HG03159 (cell line): ENCODE results near the gene CCDC152.

Experiments used
- ATAC-seq: cut with Tn5 transposase; IDR thresholded peaks from one replicate; pipeline ENCODE4 v1.9.1; 2021; ENCODE audit warnings: mild to moderate bottlenecking, moderate library complexity; ENCODE audit not compliant: unreplicated experiment

CCDC152 gene

GRCh38 chr5:42779083-42779482 lies 22.5 kb downstream of the CCDC152 start:
- ATAC-seq = peak; percentile 74

- ATAC-seq = no peak
Observed at GRCh38 chr5:42781584-42781983, 25.0 kb downstream of the CCDC152 start.

DNA sequence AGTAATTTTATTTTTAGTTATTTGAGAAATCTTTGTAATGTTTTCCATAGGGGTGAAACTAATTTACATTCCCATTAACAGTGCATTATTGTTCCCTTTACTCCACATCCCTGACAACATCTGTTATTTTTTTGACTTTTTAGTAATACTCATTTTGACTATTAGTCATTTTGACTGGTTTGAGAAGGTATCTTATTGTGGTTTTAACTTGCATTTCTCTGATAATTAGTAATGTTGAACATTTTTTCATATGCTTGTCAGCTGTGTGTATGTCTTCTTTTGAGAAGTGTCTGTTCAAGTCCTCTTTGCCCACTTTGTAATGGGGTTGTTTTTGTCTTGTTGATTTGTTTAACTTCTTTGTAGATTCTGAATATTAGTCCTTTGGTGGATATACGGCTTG lies 27.5 kb downstream of the CCDC152 start:
- no peak for ATAC-seq

- no peak for ATAC-seq
Observed at GRCh38 chr5:42785756-42786155, 29.1 kb downstream of the CCDC152 start.

- no peak for ATAC-seq
Observed at GRCh38 chr5:42787073-42787472, 30.5 kb downstream of the CCDC152 start.

DNA sequence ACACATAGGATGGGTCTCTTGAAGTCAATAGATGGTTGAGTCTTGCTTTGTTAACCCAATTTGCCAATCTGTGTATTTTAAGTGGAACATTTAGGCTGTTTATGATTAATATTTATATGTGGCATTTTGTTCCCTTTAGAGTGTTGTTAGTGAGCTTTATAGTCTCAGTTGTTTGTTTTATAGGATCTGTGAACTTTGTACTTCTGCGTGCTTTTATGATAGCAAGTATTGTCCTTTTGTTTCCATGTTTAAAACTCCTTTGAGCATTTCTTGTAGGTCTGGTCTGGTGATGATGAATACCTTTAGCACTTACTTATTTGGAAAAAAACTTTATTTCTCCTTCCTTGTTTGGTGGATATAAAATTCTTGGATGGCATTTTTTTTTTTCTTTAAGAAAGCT lies 31.2 kb downstream of the CCDC152 start:
- no peak for ATAC-seq

DNA sequence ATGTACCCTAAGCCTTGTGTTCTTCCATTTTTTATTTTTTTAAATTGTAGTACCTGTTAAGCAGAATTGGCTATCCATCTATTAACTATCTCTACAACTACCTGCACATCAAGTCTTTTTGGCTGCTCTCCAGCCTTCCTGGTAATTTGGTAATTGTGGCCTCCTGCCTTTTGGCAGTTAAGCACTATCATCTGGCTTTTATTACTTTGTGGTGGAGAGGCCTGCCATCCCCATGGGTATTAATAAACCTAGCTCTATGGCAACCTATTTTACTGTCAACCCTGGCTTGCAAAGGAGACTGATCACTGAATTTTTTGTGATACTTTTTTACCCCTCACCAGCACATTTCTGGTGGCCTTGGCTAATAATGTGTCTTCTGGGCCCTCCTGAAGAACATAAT lies 34.5 kb downstream of the CCDC152 start:
- ATAC-seq = no peak

DNA sequence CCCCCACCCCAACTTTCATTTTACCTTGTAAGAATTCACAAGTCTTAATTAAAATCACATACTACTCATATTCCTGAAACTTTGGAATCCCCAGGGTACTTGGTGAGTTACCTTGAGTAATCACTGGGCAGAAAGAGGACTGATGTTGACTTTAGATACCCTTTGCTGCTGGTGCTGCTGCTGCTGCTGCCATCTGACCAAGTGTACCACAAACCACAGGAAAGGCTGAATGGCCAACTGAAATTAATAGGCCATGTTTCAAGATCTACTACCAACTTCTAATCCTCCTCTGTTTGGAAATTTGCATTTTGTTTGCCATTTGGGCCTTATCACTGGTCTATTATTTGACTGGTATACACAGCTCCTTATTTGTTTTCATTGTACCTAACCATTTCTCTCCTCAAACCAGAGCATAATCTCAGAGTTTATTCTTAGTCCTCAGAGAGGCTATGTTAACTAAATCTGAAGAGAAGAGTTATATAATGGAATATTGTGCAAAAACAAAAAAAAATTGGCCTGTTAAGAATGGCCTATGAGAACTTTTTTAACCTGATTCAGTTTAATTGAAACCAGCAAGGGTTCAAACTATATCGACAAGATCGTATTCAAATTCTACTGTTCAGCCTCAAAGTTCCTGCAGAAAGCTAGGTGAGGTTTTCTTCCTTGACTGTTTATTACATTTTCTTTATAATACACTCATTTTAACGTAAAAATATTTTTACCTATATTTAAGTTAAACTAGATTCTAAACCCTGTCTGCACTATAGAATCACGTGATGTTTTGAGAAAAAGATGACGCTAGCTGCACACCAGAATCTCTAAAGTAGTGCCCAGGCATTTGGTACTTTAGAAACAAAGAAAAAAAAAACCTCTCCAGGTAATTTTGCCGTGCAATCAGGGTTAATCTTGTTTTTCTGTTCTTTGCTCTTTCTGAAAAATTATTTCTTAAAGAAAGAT lies 41.9 kb downstream of the CCDC152 start:
- no peak for ATAC-seq

- no peak for ATAC-seq
Observed at GRCh38 chr5:42799241-42799608, 42.6 kb downstream of the CCDC152 start.

GRCh38 chr5:42799668-42800114 lies 43.1 kb downstream of the CCDC152 start:
- no peak for ATAC-seq

DNA sequence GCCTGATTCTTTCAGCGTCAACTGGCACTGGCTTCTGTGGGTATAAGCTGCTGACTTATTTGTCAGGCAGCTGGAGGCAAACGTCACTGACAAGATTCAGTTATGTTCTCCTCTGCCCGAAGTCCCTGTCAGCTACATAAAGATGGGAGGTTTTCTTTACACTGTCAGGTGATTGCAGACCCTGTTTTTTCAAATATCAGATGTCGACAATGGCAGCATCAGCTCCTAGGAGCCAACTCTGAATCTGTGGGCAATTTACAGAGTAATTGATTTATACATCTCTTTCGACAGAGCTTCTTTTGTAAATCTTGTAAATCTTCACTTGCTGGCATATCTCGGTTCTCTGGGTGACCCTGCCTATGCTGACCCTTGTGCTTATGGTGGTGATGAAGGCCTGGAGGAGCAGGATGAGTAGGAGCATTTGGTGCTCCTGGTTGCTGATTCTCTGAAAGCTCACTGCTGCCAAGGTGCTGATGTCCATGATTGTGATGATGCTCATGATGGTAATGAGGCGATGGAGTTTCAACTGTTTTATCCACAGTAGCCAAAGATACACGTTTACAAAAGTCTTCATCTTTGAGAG lies 44.2 kb downstream of the CCDC152 start:
- ATAC-seq = no peak

GRCh38 chr5:42801516-42802166 lies 45.0 kb downstream of the CCDC152 start:
- ATAC-seq = no peak

GRCh38 chr5:42804717-42805339 lies 48.2 kb downstream of the CCDC152 start:
- no peak for ATAC-seq

- no peak for ATAC-seq
Observed at GRCh38 chr5:42806004-42806700, 49.5 kb downstream of the CCDC152 start.

- no peak for ATAC-seq
Observed at GRCh38 chr5:42806701-42807262, 50.2 kb downstream of the CCDC152 start.

DNA sequence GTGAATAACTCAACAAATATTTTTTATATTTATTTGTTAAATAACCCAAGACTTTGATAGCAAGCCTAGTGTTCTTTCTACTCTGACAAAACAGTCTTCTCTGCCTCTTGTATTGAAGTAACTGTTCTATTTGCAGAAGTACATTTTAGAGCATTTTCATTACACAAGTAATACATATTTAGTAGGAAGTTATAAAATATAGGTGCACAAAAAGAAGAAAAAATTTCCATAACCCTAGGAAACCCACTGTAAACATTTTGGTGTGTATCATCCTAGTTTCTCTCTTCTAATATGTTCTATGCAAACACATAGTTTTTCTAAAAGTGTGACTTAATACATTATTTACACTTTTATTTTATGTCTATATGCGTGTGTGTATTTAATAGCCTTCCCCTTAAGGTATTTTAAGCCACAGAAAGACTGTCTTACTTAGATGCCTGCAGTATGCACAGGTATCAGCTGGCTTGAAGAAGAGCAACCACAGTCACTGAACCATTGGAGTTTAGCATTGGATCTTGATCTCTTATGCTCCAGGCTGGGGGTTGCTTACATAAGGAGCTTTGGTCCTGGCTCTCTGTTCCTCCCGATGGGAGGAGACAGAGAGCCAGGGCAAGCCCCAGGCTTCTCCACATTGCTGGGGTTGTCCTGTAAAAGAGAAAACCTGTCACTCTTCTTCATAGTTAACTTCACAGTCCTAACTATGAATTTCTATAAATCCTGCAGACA lies 51.3 kb downstream of the CCDC152 start:
- no peak for ATAC-seq

- no peak for ATAC-seq
Observed at GRCh38 chr5:42808888-42809611, 52.4 kb downstream of the CCDC152 start.

DNA sequence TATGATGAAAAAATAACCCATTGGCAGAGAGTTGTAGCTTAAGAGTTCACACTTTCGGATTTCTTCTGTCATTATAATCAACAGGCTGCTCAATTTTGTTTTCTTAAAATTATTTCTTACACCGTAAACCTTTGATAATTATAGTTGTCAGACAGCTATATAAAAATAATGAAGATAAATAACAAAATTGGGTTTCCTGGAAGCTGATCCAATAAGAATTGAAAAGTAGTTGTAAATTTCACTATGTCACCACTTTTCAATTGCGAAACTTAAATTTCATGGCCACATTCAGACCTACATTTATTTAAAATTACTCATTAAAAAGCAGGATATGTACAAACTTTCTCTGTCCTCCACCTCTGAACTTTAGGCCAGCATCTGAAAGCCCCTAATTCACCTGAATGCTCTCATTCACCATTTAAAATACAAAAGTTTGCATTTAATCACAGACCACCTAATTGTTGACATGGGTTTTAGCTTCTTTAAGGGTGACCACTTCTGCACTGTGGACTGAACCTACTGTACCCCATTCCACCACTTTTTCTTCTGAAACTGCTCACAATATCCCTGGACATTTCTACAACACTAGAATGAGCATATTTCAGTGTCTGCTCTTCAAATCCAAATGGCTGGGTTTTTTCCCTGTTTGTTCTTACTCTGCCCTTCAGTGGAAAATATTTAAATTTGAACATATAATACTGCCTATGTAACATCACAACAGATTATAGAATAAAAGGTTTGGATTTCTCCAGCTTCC lies 54.4 kb downstream of the CCDC152 start:
- ATAC-seq = no peak
